Activated naive CD4-positive, alpha-beta T cell treated with Interleukin-2 at 50 U/mL for 16 hours (primary cell): ENCODE data around the gene PGK1.
A peak's percentile ranks its signal among the peaks of the same experiment; 100 is the strongest.
"Not testable (repeated sequence)": the region's sequence is repeated elsewhere in the genome, so short reads cannot be mapped to it uniquely, and the experiment has no call there.

Source experiments
- DNase-seq: peaks from one replicate; pipeline ENCODE4 v3.0.0-alpha.2; 2020

The PGK1 gene

GRCh38 chrX:78103623-78104446 is at the start of gene PGK1:
Gene PGK1, plus strand, starts transcription at chrX:78104248. Its CDS starts 93 bp downstream, at chrX:78104341.
- peak; percentile 94 for DNase-seq

DNA sequence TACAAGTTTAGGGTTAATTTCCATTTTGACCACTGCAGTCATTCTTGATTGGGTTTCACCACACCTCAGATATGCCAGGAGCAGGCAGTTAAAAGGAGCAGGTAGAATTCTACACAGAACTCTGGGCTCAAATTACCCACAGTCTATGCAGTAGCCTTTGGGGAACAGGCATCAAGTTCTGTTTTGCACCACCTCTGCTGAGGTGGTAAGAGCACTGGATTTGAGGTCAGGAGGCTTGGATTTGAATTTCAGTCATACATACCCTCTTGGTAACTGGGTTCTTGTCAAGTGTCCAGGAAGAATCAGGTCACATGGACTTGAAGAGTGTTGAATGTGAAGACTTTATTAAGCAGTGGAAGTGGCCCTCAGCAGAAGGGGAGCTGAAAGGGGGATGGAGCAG is 40.4 kb upstream of the PGK1 start:
- no peak for DNase-seq

GRCh38 chrX:78064152-78064551 is 39.9 kb upstream of the PGK1 start:
- no peak for DNase-seq

GRCh38 chrX:78064698-78065601 is 39.1 kb upstream of the PGK1 start:
- DNase-seq, result not testable (repeated sequence)

DNA sequence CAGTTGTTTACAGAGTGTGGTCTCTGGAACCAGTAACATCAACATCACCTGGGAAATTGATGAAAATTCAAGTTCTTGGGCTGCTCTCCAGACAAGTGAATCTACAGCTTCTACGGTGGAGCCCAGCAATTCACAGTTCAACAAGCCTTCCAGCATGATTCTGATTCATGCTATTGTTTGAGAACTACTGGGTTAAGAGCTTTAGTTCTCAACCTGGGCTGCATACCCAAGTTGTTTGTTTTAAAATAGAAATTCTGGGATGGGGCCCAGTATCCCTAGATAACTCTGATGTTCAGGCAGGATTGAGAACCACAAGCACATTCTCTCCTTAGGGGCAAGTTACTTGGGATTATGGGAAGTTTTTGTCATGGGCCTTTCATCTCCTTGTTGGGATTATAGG is 37.9 kb upstream of the PGK1 start:
- DNase-seq, result no peak

GRCh38 chrX:78071331-78071730 is 32.7 kb upstream of the PGK1 start:
- DNase-seq, result no peak

DNA sequence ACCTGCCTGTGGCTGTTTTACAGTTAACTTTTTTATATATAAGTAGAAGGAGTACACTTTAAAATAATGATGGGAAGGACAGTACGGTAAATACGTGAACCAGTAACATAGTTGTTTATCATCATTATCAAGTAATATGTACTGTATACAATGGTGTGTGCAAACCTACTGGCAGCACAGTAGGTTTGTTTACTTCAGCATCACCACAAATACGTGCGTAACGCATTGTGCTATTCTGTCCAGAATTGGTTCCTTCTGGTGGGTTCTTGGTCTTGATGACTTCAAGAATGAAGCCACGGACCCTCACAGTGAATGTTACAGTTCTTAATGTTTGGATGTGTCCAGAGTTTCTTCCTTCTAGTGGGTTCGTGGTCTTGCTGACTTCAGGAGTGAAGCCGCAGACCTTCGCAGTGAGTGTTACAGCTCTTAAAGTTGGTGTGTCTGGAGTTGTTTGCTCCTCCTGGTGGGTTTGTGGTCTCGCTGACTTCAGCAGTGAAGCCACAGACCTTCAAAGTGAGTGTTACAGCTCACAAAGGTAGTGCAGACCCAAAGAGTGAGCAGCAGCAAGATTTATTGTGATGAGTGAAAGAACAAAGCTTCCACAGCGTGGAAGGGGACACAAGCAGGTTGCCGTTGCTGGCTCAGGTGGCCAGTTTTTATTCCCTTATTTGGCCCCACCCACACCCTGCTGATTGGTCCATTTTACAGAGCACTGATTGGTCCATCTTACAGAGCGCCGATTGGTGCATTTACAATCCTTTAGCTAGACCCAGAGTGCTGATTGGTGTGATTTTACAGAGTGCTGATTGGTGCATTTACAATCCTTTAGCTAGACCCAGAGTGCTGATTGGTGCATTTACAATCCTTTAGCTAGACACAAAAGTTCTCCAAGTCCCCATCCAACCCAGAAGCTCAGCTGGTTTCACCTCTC is 30.6 kb upstream of the PGK1 start:
- DNase-seq, result peak; percentile 4

DNA sequence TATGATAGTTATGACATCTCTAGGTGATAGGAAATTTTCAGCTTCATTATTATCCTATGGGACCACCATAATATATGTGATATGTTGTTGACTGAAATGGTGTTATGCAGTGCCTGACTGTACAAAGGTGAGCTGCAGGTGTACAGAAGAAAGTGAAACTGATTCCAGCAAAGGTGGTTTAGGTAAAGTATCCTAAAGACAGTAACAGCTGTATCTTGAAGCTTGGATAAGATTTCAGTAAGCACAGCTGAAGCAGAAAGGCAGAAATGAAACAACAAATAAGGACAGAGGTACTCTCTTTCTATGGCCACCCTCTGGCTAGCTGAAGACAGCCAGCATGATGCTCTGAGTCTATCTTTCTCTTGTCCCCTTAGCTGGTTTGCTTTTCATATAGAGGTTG is 30.0 kb upstream of the PGK1 start:
- no peak for DNase-seq

- peak; percentile 6 for DNase-seq
These were observed 28.2 kb upstream of the PGK1 start for GRCh38 chrX:78075787-78076389.

DNA sequence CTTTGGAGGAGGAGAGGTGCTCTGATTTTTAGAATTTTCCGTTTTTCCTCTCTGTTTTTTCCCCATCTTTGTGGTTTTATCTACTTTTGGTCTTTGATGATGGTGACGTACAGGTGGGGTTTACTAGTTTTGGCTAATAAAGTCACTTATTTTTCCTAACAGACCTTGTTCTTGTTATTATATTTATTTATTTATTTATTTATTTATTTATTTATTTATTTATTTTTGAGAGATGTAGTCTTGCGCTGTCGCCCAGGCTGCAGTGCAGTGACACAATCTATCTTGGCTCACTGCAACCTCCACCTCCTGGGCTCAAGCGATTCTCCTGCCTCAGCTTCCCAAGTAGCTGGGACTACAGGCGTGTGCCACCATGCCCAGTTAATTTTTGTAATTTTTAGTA is 22.6 kb upstream of the PGK1 start:
- DNase-seq, result not testable (repeated sequence)

- no peak for DNase-seq
These were observed 11.8 kb upstream of the PGK1 start for GRCh38 chrX:78092296-78092695.

DNA sequence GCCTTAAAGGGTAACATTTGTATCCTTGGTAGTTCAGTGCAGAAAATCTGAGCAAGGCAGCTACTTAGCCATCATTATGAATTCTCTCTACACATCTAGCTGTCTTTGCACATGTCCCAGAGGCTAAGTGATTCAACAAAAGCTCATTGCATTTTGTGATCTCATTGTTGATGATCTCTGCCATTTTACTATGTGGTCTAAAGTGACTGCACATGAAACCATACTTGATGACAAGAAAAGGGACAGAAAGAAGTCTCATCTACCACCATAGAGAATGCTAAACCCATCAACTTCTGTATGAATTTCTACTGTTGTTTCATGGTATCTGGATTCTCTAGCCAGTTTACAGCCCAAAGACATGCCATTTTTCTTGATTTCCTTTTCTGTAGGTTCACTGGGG is 5.9 kb upstream of the PGK1 start:
- no peak for DNase-seq

- no peak for DNase-seq
These were observed 2.0 kb upstream of the PGK1 start for GRCh38 chrX:78102091-78102490.

DNA sequence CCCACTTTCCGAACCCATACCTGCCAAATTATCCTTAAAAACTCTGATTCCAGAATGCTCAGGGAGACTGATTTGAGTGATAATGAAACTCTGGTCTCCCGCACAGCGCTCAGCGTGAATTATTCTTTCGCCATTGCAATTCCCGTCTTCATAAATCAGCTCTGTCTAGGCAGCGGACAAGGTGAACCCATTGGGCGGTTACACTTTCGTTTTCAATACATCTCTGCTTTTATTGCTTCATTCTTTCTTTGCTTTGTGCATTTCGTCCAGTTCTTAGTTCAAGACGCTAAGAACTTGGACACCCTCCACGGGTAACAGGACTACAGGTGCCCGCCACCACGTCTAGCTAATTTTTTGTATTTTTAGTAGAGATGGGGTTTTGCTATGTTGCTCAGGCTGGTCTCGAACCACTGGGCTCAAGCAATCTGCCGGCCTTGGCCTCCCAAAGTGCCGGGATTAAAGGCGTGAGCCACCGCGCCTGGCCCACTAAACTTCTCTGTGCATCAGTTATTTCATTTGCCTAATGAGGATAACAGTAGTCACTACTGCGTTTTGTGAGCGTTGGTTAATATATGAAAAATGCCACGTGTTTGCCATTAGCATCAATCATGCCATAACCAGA is 936 bp upstream of the PGK1 start:
- no peak for DNase-seq

GRCh38 chrX:78104447-78105176 is 564 bp downstream of the PGK1 start:
- DNase-seq, result peak; percentile 31

DNA sequence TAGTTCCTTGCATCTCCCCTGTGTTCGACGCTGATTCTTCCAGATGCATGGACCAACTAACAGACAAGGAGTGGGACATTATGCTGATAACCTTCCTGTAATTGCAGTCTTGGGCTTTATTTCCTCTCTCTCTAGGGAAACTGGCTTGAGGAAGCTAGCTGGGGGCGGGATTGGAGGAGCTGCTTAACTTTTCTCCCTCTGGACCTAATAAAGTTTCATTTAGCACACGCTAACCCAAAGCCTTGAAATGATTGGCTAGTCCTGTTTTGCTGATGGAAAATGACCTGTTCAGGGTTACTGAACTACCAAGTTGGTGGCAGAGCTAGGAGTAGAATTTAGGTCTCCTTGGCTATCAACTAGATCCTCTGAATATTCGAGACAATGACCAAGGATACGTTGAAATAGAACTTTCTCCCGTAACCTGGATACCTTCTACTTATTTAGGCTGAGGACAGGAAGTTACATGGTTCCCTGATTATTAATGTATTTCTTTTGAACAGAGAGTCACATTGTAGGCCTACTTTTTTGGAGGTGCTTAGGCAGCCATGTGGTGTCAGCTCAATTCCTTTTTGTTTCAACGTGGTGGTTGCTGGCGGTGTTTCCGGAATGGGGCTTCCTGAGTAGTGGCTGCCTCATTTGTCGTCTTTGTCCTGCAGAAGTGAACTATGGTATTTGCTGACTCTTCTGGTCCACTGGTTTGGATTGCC is 2.0 kb downstream of the PGK1 start:
- DNase-seq, result peak; percentile 23

GRCh38 chrX:78106651-78106986 is 2.6 kb downstream of the PGK1 start:
- DNase-seq, result no peak

GRCh38 chrX:78109458-78109857 is 5.4 kb downstream of the PGK1 start:
- no peak for DNase-seq

GRCh38 chrX:78111140-78111931 is 7.3 kb downstream of the PGK1 start:
- no peak for DNase-seq

DNA sequence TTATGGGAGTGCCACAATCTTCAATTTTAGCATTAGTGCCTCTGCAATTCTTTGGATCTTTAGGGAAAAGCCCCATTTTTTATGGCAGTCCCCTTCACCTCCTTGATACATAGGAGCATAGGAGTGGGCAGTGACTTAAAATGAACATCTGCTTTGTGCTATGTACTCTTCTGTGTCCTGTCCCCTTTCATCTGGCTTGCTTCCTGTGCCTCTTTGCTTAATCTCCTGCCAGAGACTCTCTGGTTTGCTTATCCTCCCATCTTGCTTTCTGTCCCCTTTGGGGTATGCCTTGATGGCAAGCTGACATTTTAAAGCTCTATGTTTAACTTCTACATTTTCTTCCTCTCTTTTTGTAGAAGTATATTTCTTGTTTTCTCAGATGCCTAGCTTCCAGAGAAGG is 12.3 kb downstream of the PGK1 start:
- no peak for DNase-seq
